Measurements from ENCODE around the gene DENR.

GRCh38 chr12:122785503-122785902, 32.9 kb downstream of the DENR start:
- TF ChIP-seq CTCF (conservative IDR thresholded peaks at IDR 0.05; ENCODE audit: low read length) (no peak), EZH2phosphoT487 (IDR thresholded peaks at IDR 0.05; ENCODE audit: borderline replicate concordance, low read depth, low read length) (no peak)

Data from OCI-LY7 (cell line).